Activated naive CD8-positive, alpha-beta T cell treated with anti-CD3 and anti-CD28 coated beads, Interleukin-2, amount 10 ng/mL, durations not matched to agents 7 days and 5 days (primary cell): ENCODE data around the gene RUFY4. TPM values are rescaled to one million over a fixed set of nuclear protein-coding genes. Genes with fewer than 3 reads are reported as not detected.

ENCODE experiments used
- ATAC-seq: fragments of 150-1000 bp; cut with Tn5 transposase; one replicate; pipeline ENCODE4 v1.10.0; 2021; ENCODE audit warnings: low read depth, moderate library complexity
- POLR2A ChIA-PET: fragments of 350-600 bp; sonication (Branson Sonifier 250); formaldehyde crosslinking; loops from one replicate; lab custom pipeline; 2021; ENCODE audit warnings: antibody characterized with exemption; lab: Charles Lee
- DNase-seq: peaks from one replicate; pipeline ENCODE4 v3.0.0; 2021
- H3K27ac Mint-ChIP-seq: one replicate; pipeline ENCODE4 v1.8.0; 2022; ENCODE audit warnings: mild to moderate bottlenecking, mixed read lengths
- H3K27me3 Mint-ChIP-seq: one replicate; pipeline ENCODE4 v1.8.0; 2022; ENCODE audit warnings: mild to moderate bottlenecking, moderate library complexity, mixed read lengths
- H3K36me3 Mint-ChIP-seq: one replicate; pipeline ENCODE4 v1.8.0; 2021; ENCODE audit warnings: mild to moderate bottlenecking, mixed read lengths
- H3K4me1 Mint-ChIP-seq: one replicate; pipeline ENCODE4 v1.8.0; 2021; ENCODE audit warnings: mixed read lengths
- H3K4me3 Mint-ChIP-seq: one replicate; pipeline ENCODE4 v1.8.0; 2022; ENCODE audit warnings: mild to moderate bottlenecking, moderate library complexity, mixed read lengths
- H3K9me3 Mint-ChIP-seq: one replicate; pipeline ENCODE4 v1.8.0; 2021; ENCODE audit warnings: mixed read lengths
- total RNA-seq, 2 experiments: library from RNA; stranded (reverse); gene quantifications; one replicate each; pipeline ENCODE4 v1.2.3, GENCODE V29; 2021

The RUFY4 gene
- total RNA-seq, 2 experiments from 2014 or later, result 3.0 to 4.9 TPM

DNA sequence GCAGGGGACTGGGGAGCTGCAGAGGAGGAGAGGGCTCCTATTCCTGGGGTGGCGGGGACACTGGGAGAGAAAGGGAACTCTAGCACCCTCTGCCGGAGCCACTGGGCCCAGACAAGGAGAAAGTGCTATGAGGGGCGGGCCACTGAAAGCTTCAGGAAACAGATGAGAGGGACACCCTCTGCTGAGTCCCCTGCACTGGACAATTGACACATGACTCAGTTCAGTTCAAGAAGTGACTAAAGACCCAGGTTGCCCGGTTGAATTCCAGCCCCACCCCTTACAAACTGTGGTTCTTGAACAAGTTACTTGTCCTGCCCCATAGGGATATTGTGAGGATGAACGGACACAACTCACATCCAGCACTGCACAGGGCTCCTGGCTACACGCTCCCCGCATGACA, 5.0 kb downstream of the RUFY4 start:
- ATAC-seq (peak; percentile 61), DNase-seq (no peak)
- peaks cover 3% of the 10 kb centered on the region for H3K4me1 Mint-ChIP-seq
- POLR2A ChIA-PET, result no interaction called here
- H3K36me3 Mint-ChIP-seq, result no peaks in the 10 kb centered on the region
- no peaks in the 10 kb centered on the region for H3K9me3 Mint-ChIP-seq
- no peak overlapping the region for H3K27ac Mint-ChIP-seq
- H3K27me3 Mint-ChIP-seq, result no peaks in the 10 kb centered on the region
- no peak overlapping the region for H3K4me3 Mint-ChIP-seq

GRCh38 chr2:218075975-218076811, 7.1 kb downstream of the RUFY4 start:
- Mint-ChIP-seq H3K9me3 (no peaks in the 10 kb centered on the region), H3K27ac (no peak overlapping the region), H3K27me3 (no peaks in the 10 kb centered on the region), H3K4me3 (no peak overlapping the region), H3K4me1 (peaks cover 1% of the 10 kb centered on the region), H3K36me3 (no peaks in the 10 kb centered on the region)
- DNase-seq, result no peak
- no peak for ATAC-seq
- POLR2A ChIA-PET, result no interaction called here

GRCh38 chr2:218077464-218078216, 8.6 kb downstream of the RUFY4 start:
- Mint-ChIP-seq H3K4me3 (no peak overlapping the region), H3K27ac (no peak overlapping the region), H3K4me1 (peaks cover 1% of the 10 kb centered on the region), H3K27me3 (no peaks in the 10 kb centered on the region), H3K36me3 (no peaks in the 10 kb centered on the region), H3K9me3 (peaks cover 2% of the 10 kb centered on the region)
- DNase-seq (no peak), ATAC-seq (no peak)
- POLR2A ChIA-PET, result no interaction called here

DNA sequence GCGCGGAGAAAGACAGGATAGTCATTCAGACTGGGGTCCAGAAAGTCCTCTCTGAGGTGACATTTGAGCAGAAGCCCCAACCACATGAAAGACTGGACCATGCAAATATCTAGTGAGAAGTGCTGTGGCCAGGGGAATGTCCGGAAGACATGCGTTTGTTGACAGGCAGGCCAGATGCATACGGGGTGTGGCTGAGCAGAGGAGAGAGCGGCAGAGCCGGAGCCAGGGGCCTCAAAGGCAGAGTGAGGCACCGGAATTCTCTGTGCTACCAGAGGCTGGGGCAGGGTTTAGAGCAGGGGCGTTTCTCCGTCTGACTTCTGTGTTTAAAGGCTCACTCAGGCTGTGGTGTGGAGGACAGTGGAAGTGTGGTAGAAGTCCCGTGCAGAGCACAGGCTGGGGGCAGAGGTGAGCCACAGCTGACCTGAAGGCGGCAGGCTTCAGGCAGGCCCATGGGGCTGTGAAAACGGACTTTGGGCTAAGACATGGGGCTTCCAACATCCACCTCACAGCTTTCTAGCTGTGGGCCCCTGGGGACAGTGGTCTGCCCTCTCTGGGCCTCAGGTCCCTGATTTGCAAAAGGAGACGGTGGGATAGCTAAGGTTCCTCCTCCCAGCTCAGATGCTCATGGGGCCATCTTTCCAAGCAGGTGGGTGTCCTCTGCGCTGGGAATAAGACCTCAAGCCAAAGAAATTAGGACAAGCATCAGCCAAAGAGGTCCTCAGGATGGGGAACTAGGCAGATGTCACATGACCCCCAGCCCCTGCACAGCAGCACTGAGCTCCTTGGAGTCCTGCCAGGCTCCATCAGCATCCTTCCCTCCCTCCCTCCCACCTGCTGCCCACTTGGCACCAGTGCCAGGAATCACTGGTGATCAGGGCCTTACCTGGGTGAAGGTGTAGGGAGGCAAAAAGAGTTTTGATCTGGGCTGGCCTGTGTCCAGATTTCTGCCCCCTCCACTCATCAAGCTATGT, 11.2 kb downstream of the RUFY4 start:
- Mint-ChIP-seq H3K4me1 (peaks cover 1% of the 10 kb centered on the region), H3K27ac (no peak overlapping the region), H3K4me3 (no peak overlapping the region), H3K36me3 (peaks cover 2% of the 10 kb centered on the region), H3K9me3 (peaks cover 3% of the 10 kb centered on the region), H3K27me3 (no peaks in the 10 kb centered on the region)
- POLR2A ChIA-PET, result no interaction called here
- DNase-seq, result no peak
- ATAC-seq, result no peak

GRCh38 chr2:218081063-218081462, 12.0 kb downstream of the RUFY4 start:
- POLR2A ChIA-PET, result no interaction called here
- H3K4me1 Mint-ChIP-seq, result peaks cover 1% of the 10 kb centered on the region
- H3K27me3 Mint-ChIP-seq, result no peaks in the 10 kb centered on the region
- peaks cover 5% of the 10 kb centered on the region for H3K9me3 Mint-ChIP-seq
- H3K36me3 Mint-ChIP-seq, result peaks cover 4% of the 10 kb centered on the region
- no peak overlapping the region for H3K27ac Mint-ChIP-seq
- ATAC-seq (no peak), DNase-seq (no peak)
- no peak overlapping the region for H3K4me3 Mint-ChIP-seq

DNA sequence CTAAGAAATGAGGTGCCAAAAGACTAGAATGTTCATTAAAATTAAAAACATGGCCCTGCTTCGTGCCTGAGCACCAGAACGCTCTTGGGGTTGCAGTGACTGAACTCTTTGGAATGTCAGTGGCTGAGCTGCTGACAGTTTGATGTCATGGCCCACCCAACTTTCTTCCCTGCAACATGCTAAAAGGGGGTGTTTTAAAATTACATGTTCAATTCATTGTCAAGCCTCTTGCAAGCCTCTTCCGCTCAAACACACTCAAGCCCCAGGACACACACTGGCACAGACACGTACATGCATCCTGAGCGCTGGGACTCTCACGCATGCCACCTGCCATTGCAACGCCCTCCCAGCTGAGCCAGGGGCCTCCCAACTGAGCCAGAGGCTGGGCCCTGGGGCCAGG, 12.6 kb downstream of the RUFY4 start:
- H3K36me3 Mint-ChIP-seq, result peaks cover 9% of the 10 kb centered on the region
- POLR2A ChIA-PET, result no interaction called here
- no peak overlapping the region for H3K27ac Mint-ChIP-seq
- H3K4me3 Mint-ChIP-seq, result no peak overlapping the region
- ATAC-seq (no peak), DNase-seq (no peak)
- peaks cover 1% of the 10 kb centered on the region for H3K4me1 Mint-ChIP-seq
- peaks cover 11% of the 10 kb centered on the region for H3K9me3 Mint-ChIP-seq
- H3K27me3 Mint-ChIP-seq, result peaks cover 6% of the 10 kb centered on the region

- no peak for ATAC-seq
- no peak overlapping the region for H3K4me3 Mint-ChIP-seq
- POLR2A ChIA-PET, result no interaction called here
These were observed 13.7 kb downstream of the RUFY4 start for GRCh38 chr2:218082586-218083351.

GRCh38 chr2:218083352-218083676, 14.3 kb downstream of the RUFY4 start:
- H3K4me1 Mint-ChIP-seq, result no peaks in the 10 kb centered on the region
- DNase-seq, result no peak
- no peak overlapping the region for H3K4me3 Mint-ChIP-seq
- H3K27ac Mint-ChIP-seq, result no peak overlapping the region
- H3K9me3 Mint-ChIP-seq, result peaks cover 12% of the 10 kb centered on the region
- no peak for ATAC-seq
- H3K27me3 Mint-ChIP-seq, result peaks cover 6% of the 10 kb centered on the region
- POLR2A ChIA-PET, result no interaction called here
- peaks cover 10% of the 10 kb centered on the region for H3K36me3 Mint-ChIP-seq

More at GRCh38 chr2:218082586-218083351, 13.7 kb downstream of the RUFY4 start:
- no peak overlapping the region for H3K27ac Mint-ChIP-seq
- DNase-seq, result no peak
- H3K9me3 Mint-ChIP-seq, result peaks cover 12% of the 10 kb centered on the region
- peaks cover 6% of the 10 kb centered on the region for H3K27me3 Mint-ChIP-seq
- no peaks in the 10 kb centered on the region for H3K4me1 Mint-ChIP-seq
- H3K36me3 Mint-ChIP-seq, result peaks cover 10% of the 10 kb centered on the region

DNA sequence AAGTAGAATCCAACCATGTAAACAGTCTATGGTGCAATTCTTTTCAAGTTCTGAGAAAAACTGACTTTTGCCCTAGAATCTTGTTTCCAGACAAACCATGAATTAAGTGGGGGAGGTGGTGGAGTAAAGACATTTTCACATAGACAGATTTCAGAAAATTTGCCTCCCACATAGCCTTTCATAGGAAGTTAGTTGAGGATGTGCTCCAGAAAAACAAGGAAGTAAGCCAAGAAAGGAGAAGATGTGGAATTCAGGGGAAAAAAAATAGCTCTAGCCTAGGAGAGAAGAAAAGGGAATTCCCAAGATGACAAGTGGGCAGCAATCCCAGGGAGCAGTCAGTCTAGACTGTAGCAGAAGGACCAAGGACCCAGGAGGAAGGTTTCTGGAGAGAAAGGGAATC, 17.4 kb downstream of the RUFY4 start:
- peaks cover 8% of the 10 kb centered on the region for H3K27me3 Mint-ChIP-seq
- POLR2A ChIA-PET, result no interaction called here

DNA sequence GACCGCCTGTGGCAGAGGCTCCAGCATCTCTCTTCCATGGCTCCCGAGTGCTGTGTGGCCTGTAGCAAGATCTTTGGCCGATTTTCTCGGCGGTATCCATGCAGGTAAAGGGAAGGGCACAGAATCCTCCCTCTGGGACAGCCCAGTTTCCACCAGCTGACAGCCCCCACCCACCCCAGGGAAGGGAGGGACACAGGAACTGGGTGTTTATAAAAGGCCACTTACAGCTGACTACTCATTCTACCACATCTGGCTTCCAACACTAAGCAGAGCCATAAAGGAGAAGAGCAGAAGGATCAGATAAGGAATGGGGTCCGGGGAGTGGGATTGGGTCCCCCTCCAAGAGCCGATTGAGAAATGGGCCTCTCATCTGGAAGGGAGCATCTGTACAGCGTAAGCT, 20.2 kb downstream of the RUFY4 start:
- no peak for ATAC-seq
- Mint-ChIP-seq H3K27ac (no peak overlapping the region), H3K9me3 (peaks cover 9% of the 10 kb centered on the region), H3K4me1 (no peaks in the 10 kb centered on the region), H3K27me3 (peaks cover 14% of the 10 kb centered on the region), H3K4me3 (no peak overlapping the region), H3K36me3 (peaks cover 11% of the 10 kb centered on the region)
- DNase-seq, result no peak
- POLR2A ChIA-PET, result no interaction called here

More for the DNA sequence above, 17.4 kb downstream of the RUFY4 start:
- H3K9me3 Mint-ChIP-seq, result peaks cover 12% of the 10 kb centered on the region
- no peaks in the 10 kb centered on the region for H3K4me1 Mint-ChIP-seq
- H3K4me3 Mint-ChIP-seq, result no peak overlapping the region
- ATAC-seq (no peak), DNase-seq (no peak)
- H3K27ac Mint-ChIP-seq, result no peak overlapping the region
- H3K36me3 Mint-ChIP-seq, result peaks cover 10% of the 10 kb centered on the region

GRCh38 chr2:218091746-218092145, 22.7 kb downstream of the RUFY4 start:
- DNase-seq (no peak), ATAC-seq (no peak)
- no peaks in the 10 kb centered on the region for H3K4me1 Mint-ChIP-seq
- peaks cover 2% of the 10 kb centered on the region for H3K36me3 Mint-ChIP-seq
- H3K27me3 Mint-ChIP-seq, result peaks cover 7% of the 10 kb centered on the region
- POLR2A ChIA-PET, result no interaction called here
- no peaks in the 10 kb centered on the region for H3K9me3 Mint-ChIP-seq
- H3K27ac Mint-ChIP-seq, result no peak overlapping the region
- H3K4me3 Mint-ChIP-seq, result no peak overlapping the region

- H3K27ac Mint-ChIP-seq, result no peak overlapping the region
- peaks cover 2% of the 10 kb centered on the region for H3K36me3 Mint-ChIP-seq
- H3K27me3 Mint-ChIP-seq, result peaks cover 12% of the 10 kb centered on the region
- no peaks in the 10 kb centered on the region for H3K4me1 Mint-ChIP-seq
- no peak for ATAC-seq
- no peak for DNase-seq
- H3K4me3 Mint-ChIP-seq, result no peak overlapping the region
- POLR2A ChIA-PET, result no interaction called here
- H3K9me3 Mint-ChIP-seq, result no peaks in the 10 kb centered on the region
These were observed 24.8 kb downstream of the RUFY4 start for GRCh38 chr2:218093879-218094278.
